Left kidney (tissue), 2 donors: ENCODE results near the gene DUSP10. TPM values are rescaled to one million over a fixed set of nuclear protein-coding genes. Genes with fewer than 3 reads are reported as not detected.

Experiments
- DNase-seq: peaks from one replicate; pipeline ENCODE4 v3.0.0-alpha.2; 2013
- polyA plus RNA-seq: library from polyadenylated mRNA; unstranded; fragments of 120-200 nt; gene quantifications from one replicate; pipeline ENCODE4 v1.2.1, GENCODE V29; 2013; ENCODE audit not compliant: insufficient read length

Gene DUSP10
- polyA plus RNA-seq, 1 donor: 4.7 TPM

DNA sequence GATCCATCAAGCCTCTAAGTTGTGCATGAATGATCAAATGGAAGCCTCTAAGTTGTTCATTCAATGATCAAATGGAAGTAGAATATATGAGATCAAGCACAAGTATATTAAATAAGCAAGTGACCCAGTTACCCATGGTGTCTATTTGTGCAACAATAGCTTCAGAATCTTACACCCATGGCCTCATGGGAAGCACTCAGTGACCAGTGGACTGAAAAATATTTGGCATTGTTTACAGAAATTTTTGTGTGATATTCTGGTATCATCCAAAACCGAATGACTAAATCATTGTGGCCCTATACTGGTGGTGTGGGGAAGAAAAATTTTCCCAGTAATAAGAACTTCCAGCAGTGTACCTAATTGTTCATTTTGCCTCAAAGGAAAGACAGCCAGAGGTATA, 46.6 kb downstream of the DUSP10 start:
- DNase-seq: no peak

DNA sequence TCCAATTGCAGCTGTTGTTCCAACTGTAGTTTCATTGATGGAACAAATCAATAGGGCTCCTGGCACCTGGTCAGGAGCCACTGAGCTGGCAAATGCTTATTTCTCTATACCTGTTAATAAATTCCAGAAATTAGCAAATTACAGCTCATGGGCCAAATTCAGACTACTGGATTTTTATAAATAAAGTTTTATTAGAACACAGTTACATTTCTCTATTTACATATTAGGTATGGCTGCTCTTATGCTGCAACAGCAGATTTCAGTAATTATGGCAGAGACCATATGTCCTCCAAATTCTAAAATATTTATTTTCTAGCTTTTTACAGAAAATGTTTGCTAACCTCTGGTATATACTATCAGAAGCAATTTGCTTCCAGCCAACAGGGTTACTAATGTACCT, 47.8 kb downstream of the DUSP10 start:
- no peak for DNase-seq

DNA sequence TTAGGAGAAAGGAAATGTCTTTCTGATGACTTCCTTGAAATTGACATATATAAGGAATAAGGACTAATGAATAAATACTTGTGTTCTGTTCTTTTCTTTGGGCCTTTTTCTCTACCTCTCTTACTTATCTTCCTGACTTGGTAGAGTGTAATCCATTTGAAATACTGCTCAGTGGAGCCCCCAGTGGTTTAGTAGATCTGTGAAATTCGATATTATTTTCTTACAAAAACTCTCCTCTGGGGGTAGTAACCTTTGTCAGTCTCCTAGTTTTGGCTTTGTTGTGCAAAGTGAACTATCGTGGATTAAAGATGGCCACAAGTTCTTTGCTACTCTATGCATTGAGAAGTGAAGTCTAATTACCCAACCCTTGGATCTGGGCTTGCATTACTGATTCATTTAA, 48.8 kb downstream of the DUSP10 start:
- DNase-seq: no peak

DNA sequence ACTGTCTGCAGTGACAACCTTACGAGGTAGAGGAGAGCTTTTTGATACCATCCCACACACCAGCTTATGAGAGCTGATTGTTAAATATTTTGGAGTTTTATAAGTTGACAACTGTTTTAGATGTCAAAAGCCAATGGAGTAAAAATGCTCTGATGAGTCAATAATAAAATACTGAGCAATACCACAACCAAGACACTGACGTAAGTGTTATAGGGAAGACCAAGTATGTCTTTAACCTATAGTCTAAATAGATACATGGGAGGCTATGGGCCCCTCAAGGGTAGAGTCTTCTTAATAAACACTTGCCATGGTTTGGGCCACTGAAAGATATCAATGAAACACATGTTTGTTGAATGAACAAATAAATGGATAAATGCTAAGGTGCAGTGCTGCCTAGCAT, 49.2 kb downstream of the DUSP10 start:
- DNase-seq: no peak

DNA sequence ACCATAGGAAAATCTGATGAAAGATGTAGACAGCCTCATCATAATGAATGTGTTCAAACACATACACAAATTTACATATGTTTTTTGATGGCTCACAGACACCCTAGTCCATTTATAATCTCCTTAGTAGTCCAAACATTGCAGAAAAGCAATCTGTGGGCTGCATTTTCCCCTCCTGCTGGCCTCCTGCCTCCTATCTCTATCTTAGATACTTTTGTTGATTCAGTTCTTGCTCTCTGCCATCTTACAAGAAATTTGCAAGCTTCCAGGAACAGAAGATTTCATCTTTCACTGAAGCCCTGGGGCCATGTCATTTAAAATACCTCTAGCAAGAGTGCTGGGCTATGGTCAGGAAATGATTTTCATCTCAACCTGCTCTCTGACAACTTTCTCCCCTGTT, 50.6 kb downstream of the DUSP10 start:
- no peak for DNase-seq

DNA sequence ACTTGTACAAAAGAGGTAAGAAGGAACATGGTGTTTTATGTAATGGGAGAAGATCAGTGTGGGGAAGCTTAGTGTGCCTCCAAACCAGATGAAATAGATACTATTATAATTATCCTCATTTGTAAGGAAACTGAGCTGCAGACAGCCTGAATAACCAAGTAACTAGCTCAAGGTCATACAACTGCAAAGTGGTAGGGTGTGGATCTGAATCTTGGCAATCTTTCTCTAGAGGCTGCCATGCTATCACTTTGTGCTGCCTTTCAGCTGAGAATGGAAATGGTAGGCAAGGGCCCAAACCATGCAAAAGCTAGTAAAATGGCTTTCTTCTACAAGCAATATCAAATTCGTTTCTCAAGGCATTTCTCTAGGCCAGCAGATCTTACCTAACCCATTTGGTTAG, 51.0 kb downstream of the DUSP10 start:
- no peak for DNase-seq

DNA sequence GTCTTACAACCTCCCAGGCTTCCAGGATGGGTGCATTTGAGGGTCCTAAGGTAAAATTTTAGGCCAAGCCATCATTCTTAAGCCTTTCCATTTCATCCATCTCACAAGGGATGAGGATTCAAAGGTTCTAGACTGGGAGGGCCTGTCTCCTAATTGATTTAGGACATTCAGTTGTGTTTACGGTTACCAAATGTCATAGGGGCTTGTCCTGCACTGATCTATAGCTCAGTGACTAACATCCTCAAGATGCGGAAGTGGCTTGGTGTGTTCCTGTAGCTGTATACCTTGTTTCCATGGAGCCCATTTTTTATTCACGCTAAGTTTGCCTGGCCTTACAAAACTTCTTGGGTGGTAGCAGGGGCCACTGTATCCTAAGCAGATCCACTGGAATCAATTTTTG, 52.8 kb downstream of the DUSP10 start:
- DNase-seq: no peak

DNA sequence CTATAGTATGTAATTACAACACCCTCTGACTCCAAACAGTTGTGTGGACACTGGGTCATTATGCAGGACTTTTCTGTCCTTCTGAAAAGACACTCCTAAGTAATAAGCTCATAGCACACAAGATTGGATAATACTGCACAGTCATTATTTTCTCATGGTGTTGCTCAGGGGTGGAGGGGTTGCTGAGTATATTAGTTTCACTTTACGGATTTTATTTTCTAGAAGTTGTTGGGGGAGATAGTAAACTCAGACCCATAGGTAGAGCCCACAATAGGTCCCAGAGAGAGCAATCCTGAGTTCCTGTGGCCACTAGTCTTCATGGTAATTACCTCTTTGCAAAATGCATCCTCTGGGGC, 53.4 kb downstream of the DUSP10 start:
- DNase-seq: no peak

DNA sequence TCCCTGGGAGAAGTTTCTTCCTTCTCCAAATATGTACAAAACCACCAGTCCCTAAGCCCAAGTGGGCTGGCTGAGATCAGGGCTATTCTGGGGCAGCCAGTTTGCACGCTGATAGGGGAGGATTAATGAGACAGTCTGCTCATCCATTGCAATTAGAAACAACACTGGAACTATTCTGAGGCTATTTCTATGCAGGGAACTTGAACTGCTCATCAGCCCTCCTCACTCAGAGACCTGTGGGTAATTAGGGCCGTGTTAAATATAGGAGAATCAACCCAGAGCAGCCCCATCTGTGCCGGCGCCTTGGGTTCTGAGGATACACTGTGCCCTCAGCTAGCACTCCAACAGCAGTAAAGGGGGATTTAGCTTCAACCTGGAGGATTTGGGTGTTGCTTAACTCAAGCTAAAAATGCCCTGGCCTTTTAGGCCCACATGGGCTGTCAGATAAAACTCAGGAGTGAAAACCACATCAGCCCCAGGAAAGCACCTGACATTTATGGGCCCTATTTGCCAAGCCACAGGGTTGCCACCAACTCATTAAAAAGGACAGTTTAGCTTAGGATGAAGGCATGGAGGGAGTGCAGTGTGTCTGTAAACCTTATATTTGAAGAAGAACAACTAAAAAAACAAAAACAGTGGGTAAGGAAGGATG, 53.9 kb downstream of the DUSP10 start:
- DNase-seq: no peak

DNA sequence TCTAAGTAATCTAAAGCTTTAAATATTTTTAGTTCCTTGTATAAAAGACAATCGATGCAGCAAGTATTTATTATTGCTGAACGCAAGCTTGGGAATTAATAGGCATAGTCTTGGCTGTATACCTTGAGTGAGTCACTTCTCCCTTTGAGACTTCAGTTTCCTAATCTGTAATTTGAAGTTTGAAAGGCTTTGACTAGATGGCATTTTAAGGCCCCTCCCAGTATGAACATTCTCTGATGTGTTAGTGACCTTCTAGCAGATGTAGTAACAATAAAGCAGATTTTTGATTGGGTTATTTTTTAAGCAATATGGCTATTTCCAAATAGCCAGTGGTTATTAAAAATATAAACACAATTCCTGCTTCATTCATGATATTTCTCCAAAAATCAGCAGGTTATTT, 58.2 kb downstream of the DUSP10 start:
- DNase-seq: no peak

DNA sequence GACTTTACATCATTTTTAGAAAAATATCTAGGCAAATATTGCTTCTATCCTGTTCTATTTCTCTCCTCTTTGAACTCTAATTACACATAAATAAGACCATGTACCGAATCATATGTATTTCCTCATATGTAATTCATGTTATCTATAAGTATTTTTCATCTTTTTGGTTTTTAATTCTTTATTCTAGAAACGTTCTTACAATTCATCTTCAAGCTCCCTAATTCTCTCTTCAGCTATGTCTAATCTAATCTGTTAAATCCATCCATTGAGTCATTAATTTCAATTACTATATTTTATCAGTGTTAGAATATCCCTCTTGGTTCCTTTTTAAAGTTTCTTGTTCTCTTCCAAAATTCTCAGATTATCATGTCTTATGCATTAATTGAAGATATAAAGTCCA, 61.8 kb downstream of the DUSP10 start:
- no peak for DNase-seq

DNA sequence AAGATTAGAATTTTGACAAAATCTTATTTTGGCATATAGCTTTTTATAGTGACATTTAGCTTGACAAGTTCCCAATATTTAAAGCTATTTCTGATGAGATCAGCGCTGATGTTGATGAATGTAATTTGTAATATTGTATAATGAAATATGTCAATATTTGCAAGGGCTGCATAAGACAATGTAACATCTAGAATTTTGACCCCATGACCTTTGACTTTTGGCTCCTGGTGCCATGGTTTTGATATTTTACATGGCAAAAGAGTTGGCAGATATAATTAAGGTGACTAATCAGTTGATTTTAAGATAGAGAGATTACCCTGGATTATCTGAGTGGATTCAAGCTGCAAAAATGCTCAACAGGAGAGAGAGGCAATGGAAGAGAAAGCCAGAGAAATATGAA, 63.9 kb downstream of the DUSP10 start:
- DNase-seq: no peak

DNA sequence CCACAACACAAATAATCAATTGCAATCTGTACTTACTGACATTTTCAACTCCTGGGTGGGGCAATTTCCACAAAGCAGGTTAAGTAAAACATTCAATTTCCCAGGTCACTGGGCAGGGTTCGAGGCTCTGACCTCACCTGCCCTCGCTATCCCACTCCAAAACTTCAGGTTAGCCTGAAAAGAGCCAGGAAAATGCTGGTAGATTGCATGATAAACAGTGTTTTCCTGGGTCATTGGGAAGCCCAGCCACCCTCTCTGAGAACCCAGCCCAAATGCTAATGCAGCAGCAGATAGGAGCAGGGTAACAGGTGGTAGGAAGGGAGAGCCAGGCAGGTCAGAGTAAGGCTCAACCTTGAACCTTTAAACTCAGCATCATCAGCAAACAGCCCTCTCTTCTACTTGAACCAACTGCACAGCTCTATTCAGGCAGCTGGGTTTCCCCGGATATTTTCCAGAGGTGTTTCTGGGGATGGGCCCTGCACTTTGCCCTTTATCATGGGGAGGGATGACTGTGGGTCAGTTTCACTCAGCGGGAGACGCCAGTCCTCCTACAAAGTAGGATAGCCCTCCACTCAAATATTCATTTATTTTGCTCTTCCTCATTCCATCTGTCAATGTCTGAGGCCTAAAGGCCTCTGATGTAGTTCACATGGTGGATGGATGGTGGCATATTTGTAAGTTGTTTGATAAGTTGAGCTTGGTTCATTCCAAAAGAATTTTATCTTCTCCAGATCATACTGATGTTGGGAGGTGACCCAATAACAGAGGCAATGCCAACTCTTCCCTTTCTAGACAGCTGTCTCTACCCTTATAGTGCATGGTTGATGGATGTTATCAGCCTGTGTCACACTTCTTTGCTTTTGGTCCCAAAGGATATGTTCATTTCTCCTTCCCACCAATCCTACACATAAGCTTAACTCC, 65.7 kb downstream of the DUSP10 start:
- DNase-seq: no peak

DNA sequence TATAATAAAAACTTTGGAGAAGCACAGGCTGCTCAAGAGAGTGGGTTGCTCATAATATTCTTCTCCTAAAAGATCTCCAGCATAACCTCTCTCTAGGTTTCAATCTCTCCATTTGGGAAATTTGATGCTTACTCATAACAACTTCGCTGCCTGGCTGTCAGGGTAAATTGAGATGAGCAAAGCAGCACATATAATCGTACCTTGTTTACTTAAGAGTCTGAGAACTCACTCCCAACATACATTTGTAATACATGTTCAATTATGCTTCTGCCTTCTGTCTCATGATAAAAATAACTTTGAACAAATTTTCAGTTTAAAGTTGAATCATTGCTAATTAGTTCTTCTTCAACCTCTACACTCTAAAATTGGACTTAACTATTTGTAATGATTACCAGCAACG, 68.9 kb downstream of the DUSP10 start:
- no peak for DNase-seq

DNA sequence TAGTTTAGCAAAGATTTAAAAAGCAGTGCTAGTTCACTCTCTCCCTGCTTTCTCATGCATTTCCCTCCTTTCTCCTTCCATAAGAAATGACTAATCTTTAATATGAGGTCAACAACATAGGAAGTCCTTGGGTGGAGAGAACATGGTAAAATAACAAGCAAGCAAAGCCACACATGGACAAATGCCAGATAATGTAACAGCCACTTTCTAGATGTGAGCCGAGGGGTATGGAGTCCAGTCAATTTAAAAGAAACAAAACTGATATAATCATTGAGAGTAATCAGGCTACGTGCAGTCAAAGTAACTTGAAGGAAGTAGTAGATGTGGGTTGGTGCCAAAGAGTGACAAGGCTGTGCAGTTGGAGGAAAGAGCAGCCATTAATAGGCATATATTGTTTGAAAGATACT, 69.6 kb downstream of the DUSP10 start:
- no peak for DNase-seq

DNA sequence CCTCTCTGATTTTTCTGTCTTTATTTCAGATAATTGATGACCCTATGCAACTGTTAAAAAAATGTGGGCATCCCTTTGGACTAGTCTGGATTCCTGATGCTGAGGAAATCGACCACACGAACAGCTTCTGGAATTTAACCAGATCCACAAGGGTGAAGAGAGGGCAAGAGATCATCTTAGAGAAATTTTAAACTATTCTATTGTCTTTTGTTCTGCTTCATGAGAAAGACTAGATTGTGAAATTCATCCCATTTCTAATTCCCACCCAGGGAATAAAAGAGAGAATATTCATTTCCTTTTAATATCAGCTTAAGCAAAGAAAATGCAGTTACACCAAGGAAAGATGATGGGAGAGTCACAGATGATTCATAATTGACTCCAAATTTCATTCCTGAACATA, 71.8 kb downstream of the DUSP10 start:
- no peak for DNase-seq

DNA sequence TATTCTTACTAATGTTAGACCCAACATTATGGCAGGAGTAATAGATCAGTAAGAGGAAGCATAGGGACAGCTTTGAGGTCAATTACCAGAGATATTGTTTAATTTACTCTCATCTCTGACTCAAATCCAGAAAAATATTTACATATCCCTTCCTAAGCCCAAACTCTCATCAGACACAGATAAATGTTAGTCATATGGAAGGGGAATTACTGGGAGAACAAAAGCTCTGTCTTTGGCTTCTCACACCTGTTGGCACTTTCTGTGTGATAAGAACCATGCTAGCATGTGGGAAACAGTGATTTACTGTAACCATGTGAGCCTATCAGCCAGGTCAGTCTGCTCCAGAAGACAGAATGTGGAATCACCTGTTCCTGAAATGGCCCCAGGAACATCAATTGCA, 72.4 kb downstream of the DUSP10 start:
- DNase-seq: no peak

DNA sequence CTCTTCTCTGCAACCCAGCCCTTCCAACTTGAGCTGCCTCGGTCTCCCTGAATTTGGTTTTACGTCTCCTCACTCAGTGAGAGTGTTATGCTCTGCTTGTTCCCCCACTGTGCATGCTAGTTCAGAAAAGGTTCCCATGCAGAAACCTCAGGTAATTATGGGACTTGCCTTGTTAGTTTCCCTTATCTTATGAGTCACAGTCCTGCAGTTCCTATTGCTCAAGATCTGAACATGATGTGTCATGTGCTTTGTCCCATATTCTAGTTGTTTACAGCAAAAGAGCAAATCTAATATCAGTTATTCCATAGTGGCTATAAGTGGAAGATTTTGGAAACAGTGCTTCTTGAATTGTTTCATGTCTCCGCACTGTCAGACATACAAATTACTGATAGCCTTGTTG, 74.4 kb downstream of the DUSP10 start:
- DNase-seq: no peak

DNA sequence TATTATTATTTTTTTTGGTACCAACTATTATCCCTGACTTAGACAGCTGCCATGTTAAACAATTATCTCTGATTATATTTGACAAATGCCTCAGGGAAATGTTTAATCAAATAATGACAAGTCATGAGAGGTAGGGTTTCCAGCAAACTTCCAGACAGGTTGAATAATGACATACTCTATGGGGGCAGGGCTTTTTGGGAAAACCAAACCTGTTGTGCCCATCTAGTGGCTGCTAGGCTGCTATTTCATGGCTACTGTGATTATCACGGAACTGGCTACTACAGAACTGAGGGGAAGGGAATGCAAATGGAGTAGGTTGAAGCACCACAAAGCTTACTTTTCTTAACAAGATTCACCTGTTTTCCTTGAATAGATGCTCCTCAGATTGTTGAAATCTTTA, 77.6 kb downstream of the DUSP10 start:
- DNase-seq: no peak

DNA sequence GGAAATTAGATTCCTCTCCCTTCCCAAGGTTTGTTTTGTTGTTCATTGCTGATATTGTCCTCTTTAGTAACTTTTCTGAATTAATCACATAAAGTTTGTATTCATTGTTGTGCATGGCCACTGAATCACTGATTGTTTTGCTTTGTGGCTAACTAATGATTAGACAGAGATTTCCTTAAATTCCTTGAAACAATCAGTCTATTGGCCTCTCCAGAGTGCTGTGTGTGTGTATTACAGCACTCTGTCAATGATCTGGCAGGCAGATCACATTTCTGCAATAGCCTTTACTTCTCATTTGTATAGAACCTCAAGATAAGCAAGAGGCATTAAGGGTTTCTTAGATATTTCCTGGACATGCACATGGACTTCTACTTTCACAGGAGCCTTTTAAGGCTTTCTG, 78.6 kb downstream of the DUSP10 start:
- no peak for DNase-seq

DNA sequence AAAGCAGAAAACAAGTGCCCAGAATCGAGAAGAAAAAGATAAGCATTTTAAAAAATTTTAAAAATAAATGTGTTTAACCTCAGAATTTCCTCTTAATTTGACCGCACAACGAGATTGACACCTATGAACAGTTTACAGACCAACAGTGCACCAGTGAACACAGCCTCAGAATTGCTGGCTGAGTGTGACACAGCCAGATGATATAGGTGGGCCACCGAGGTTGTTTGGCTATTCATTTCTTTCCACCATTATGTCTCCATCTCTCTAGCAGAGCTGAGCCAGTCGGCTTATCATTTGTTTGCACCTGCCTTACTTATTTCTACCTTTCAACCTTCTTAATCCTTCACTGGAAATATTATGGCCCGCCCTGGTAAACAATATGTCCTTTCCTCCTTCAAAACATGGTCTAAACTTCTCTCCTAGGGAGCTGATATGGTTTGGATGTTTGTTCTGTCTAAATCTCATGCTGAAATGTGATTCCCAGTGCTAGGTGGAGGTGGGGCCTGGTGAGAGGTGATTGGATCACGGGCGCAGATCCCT, 86.1 kb downstream of the DUSP10 start:
- no peak for DNase-seq
